Mucosa of rectum (tissue), 2 donors: Measurements from ENCODE around the gene KLHL34.

Experiments used
- H3K27ac ChIP-seq, 2 donors: one replicate each; pipeline ENCODE4 v1.7.0; 2013; ENCODE audit warnings: inconsistent platforms in 2 of 2, low read depth in 2 of 2, low read length in 2 of 2
- H3K27me3 ChIP-seq, 2 donors: one replicate each; pipeline ENCODE4 v1.7.0; 2013; ENCODE audit warnings: low read length in 2 of 2; ENCODE audit not compliant: control insufficient read depth in 2 of 2, insufficient read depth in 2 of 2
- H3K36me3 ChIP-seq, 2 donors: one replicate each; pipeline ENCODE4 v1.7.0; 2013; ENCODE audit warnings: low read length in 2 of 2; ENCODE audit not compliant: control insufficient read depth in 2 of 2, insufficient read depth in 2 of 2
- H3K4me1 ChIP-seq, 2 donors: one replicate each; pipeline ENCODE4 v1.7.0; 2013; ENCODE audit warnings: low read length in 2 of 2, mild to moderate bottlenecking in 1 of 2; ENCODE audit not compliant: control insufficient read depth in 2 of 2, insufficient read depth in 2 of 2
- H3K4me3 ChIP-seq, 2 donors: one replicate each; pipeline ENCODE4 v1.7.0; 2013; ENCODE audit warnings: low read length in 2 of 2
- H3K9ac ChIP-seq, 2 donors: one replicate each; pipeline ENCODE4 v1.7.0; 2013; ENCODE audit warnings: low read length in 2 of 2, low read depth in 1 of 2, mild to moderate bottlenecking in 1 of 2
- H3K9me3 ChIP-seq, 2 donors: one replicate each; pipeline ENCODE4 v1.7.0; 2013; ENCODE audit warnings: low read length in 2 of 2; ENCODE audit not compliant: control insufficient read depth in 2 of 2
- donor health status: healthy.
- donor health status: Normal muscosa, but diverticular disease.

The KLHL34 gene

GRCh38 chrX:21675931-21676330, 17.8 kb upstream of the KLHL34 start:
- no peaks in the 10 kb centered on the region for H3K9me3 ChIP-seq
- no peak overlapping the region for H3K4me3 ChIP-seq
- no peaks in the 10 kb centered on the region for H3K36me3 ChIP-seq
- H3K27ac ChIP-seq, result no peak overlapping the region
- H3K4me1 ChIP-seq, result no peaks in the 10 kb centered on the region
- H3K27me3 ChIP-seq, result peaks cover 0 to 3% of the 10 kb centered on the region in 2 donors
- no peak overlapping the region for H3K9ac ChIP-seq

GRCh38 chrX:21674430-21675186, 16.5 kb upstream of the KLHL34 start:
- no peak overlapping the region for H3K27ac ChIP-seq
- H3K9me3 ChIP-seq, result no peaks in the 10 kb centered on the region
- peaks cover 0 to 3% of the 10 kb centered on the region in 2 donors for H3K27me3 ChIP-seq
- H3K4me3 ChIP-seq, result no peak overlapping the region
- no peak overlapping the region for H3K9ac ChIP-seq
- H3K36me3 ChIP-seq, result no peaks in the 10 kb centered on the region
- no peaks in the 10 kb centered on the region for H3K4me1 ChIP-seq

GRCh38 chrX:21666679-21667078, 8.5 kb upstream of the KLHL34 start:
- H3K9ac ChIP-seq, result no peak overlapping the region
- no peak overlapping the region for H3K4me3 ChIP-seq
- H3K9me3 ChIP-seq, result no peaks in the 10 kb centered on the region
- no peaks in the 10 kb centered on the region for H3K4me1 ChIP-seq
- H3K27ac ChIP-seq, result no peak overlapping the region
- peaks cover 0 to 4% of the 10 kb centered on the region in 2 donors for H3K27me3 ChIP-seq
- H3K36me3 ChIP-seq, result no peaks in the 10 kb centered on the region

DNA sequence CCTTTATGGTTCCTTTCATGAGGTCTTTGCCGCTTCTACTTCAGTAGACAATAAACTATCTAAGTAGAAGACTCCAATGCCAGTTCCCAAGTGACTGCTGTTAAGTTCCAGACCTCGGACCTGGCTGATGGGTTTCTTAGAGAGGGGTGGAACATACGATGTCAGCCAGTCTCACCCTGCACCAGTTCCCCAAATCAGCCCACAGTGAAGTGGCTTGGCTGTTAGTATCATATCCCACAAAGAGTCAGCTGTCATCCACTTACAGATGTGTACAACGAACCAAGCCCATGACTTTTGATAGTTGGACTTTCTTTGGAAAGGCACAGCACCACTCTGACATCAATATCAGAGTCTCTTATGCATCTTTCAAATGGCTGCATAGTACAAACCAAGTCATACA, 8.1 kb upstream of the KLHL34 start:
- Histone ChIP-seq H3K9ac (no peak overlapping the region), H3K27me3 (peaks cover 0 to 4% of the 10 kb centered on the region in 2 donors), H3K4me3 (no peak overlapping the region), H3K36me3 (no peaks in the 10 kb centered on the region), H3K4me1 (no peaks in the 10 kb centered on the region), H3K9me3 (no peaks in the 10 kb centered on the region), H3K27ac (no peak overlapping the region)

GRCh38 chrX:21662761-21663160, 4.6 kb upstream of the KLHL34 start:
- H3K27ac ChIP-seq, result no peak overlapping the region
- peaks cover 0 to 4% of the 10 kb centered on the region in 2 donors for H3K27me3 ChIP-seq
- no peak overlapping the region for H3K9ac ChIP-seq
- H3K36me3 ChIP-seq, result no peaks in the 10 kb centered on the region
- H3K4me1 ChIP-seq, result peaks cover 0 to 2% of the 10 kb centered on the region in 2 donors
- H3K9me3 ChIP-seq, result no peaks in the 10 kb centered on the region
- H3K4me3 ChIP-seq, result no peak overlapping the region

GRCh38 chrX:21661316-21661715, 3.2 kb upstream of the KLHL34 start:
- H3K27me3 ChIP-seq, result peaks cover 2 to 4% of the 10 kb centered on the region in 2 donors

GRCh38 chrX:21660156-21660555, 2.0 kb upstream of the KLHL34 start:
- no peak overlapping the region for H3K27ac ChIP-seq

More at GRCh38 chrX:21661316-21661715, 3.2 kb upstream of the KLHL34 start:
- Histone ChIP-seq H3K36me3 (no peaks in the 10 kb centered on the region), H3K27ac (no peak overlapping the region), H3K9me3 (no peaks in the 10 kb centered on the region), H3K4me3 (no peak overlapping the region), H3K4me1 (peaks cover 0 to 2% of the 10 kb centered on the region in 2 donors), H3K9ac (no peak overlapping the region)

GRCh38 chrX:21659320-21659719, 1.2 kb upstream of the KLHL34 start:
- H3K36me3 ChIP-seq, result no peaks in the 10 kb centered on the region
- peaks cover 2 to 4% of the 10 kb centered on the region in 2 donors for H3K27me3 ChIP-seq
- H3K27ac ChIP-seq, result peak overlapping the region; percentile 52 to 72

More at GRCh38 chrX:21660156-21660555, 2.0 kb upstream of the KLHL34 start:
- Histone ChIP-seq H3K4me1 (peaks cover 0 to 2% of the 10 kb centered on the region in 2 donors), H3K9me3 (no peaks in the 10 kb centered on the region), H3K4me3 (no peak overlapping the region), H3K27me3 (peaks cover 2 to 4% of the 10 kb centered on the region in 2 donors), H3K9ac (no peak overlapping the region), H3K36me3 (no peaks in the 10 kb centered on the region)

DNA sequence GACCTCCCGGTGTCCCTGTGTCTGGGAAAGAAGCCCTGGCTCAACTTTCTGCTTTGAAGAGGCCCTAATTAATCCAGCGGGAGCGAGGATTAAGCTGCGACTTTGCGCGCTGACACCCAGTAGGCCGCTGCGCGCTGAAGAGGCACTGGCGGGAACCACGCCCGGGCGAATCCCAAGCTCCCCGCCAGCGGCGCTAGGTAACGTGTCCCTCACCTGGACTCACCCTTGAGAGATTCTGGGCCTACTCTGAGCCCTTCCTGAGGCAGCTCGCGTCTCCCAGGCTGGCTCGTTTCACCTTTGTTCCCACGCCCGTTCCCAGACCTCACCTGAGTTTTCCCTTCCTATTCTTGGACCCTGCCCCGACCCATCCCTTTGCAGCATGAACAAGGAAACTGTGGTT, 616 bp upstream of the KLHL34 start:
- Histone ChIP-seq H3K9ac (peak overlapping the region; percentile 26 to 62), H3K36me3 (no peaks in the 10 kb centered on the region), H3K4me3 (peak overlapping the region; percentile 58), H3K4me1 (peaks cover 0 to 2% of the 10 kb centered on the region in 2 donors), H3K27me3 (peaks cover 2 to 4% of the 10 kb centered on the region in 2 donors), H3K9me3 (no peaks in the 10 kb centered on the region), H3K27ac (peak overlapping the region; percentile 62 to 72)

More at GRCh38 chrX:21659320-21659719, 1.2 kb upstream of the KLHL34 start:
- H3K9ac ChIP-seq, result no peak overlapping the region
- peak overlapping the region; percentile 58 for H3K4me3 ChIP-seq
- H3K4me1 ChIP-seq, result peaks cover 0 to 2% of the 10 kb centered on the region in 2 donors
- H3K9me3 ChIP-seq, result no peaks in the 10 kb centered on the region

- Histone ChIP-seq H3K4me1 (peaks cover 0 to 2% of the 10 kb centered on the region in 2 donors), H3K9ac (no peak overlapping the region), H3K36me3 (no peaks in the 10 kb centered on the region), H3K27ac (peak overlapping the region in 1 of 2 donors; percentile 72), H3K27me3 (peaks cover 2 to 4% of the 10 kb centered on the region in 2 donors), H3K9me3 (no peaks in the 10 kb centered on the region), H3K4me3 (peak overlapping the region; percentile 37 to 58)
Observed at GRCh38 chrX:21657318-21658151, 595 bp downstream of the KLHL34 start.
